Activated naive CD4-positive, alpha-beta T cell treated with anti-CD3 and anti-CD28 coated beads, Interleukin-2, amount 50 U/mL, for 24 hours (primary cell): ENCODE measurements around the gene CLDN7.

Source experiments
- H3K27ac Mint-ChIP-seq: one replicate; pipeline ENCODE4 v1.8.0; 2021; ENCODE audit warnings: mild to moderate bottlenecking, mixed read lengths
- H3K27me3 Mint-ChIP-seq: one replicate; pipeline ENCODE4 v1.8.0; 2021; ENCODE audit warnings: mixed read lengths
- H3K36me3 Mint-ChIP-seq: one replicate; pipeline ENCODE4 v1.8.0; 2021; ENCODE audit warnings: mixed read lengths
- H3K4me1 Mint-ChIP-seq: one replicate; pipeline ENCODE4 v1.8.0; 2021; ENCODE audit warnings: mixed read lengths
- H3K4me3 Mint-ChIP-seq: one replicate; pipeline ENCODE4 v1.8.0; 2021; ENCODE audit warnings: mild to moderate bottlenecking, mixed read lengths
- H3K9me3 Mint-ChIP-seq: one replicate; pipeline ENCODE4 v1.8.0; 2021; ENCODE audit warnings: mixed read lengths

Gene CLDN7

DNA sequence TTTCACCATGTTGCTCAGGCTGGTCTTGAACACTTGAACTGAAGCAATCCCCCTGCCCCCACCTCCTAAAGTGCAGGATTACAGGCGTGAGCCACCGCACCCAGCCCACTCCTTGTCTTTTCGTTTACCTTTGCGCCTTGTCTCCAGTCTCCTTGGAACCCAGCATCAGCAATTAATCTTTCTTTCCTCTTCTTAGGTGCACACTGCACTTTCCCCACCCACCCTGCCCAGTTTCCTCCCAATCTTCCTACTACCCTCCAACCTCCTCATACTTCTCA is 1.5 kb upstream of the CLDN7 start:
- H3K4me3 Mint-ChIP-seq = peak overlapping the region; percentile 82

DNA sequence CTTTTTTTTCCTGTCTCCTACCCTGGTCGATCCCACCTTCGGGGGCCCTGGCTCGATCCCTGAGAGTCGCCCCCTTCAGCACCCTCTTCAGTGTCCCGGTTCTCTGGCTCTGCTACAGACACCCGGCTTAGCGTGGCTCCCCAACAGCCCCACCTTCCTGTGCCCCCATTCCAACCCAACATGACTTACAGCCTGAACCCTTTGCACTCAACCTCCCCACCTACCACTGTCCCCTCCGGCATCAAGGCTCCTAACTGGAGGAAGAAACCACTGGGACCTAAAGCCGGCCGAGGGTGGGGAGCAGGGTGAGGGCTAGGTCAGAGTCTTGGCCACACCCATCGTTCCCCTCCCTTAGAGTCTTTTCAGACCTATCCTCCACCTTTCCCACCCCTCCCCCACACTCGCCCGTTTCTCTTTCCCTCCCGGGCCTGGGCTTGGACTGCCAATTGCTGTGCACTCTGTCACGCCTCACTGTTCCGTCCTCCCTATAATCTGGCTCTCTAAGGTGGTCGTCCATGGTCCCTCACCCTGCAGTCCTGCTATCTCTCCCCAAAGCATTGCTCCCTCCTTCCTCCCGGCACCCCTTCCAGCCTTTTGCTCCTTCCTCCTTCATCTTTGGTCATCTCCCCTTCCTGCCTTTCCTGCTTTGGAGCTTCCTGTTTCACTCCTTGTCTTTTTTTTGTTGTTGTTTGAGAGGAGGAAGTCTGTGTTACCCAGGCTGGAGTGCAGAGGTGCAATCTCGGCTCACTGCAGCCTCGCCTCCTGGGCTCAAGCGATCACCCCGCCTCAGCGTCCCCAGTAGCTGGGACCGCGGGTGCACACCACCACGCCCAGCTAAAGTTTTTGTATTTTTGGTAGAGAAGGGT is 890 bp upstream of the CLDN7 start:
- peak overlapping the region; percentile 82 for H3K4me3 Mint-ChIP-seq
- H3K36me3 Mint-ChIP-seq = peaks cover 4% of the 10 kb centered on the region
- H3K27ac Mint-ChIP-seq = peak overlapping the region; percentile 59
- H3K4me1 Mint-ChIP-seq = peaks cover 24% of the 10 kb centered on the region
- peaks cover 2% of the 10 kb centered on the region for H3K27me3 Mint-ChIP-seq
- no peaks in the 10 kb centered on the region for H3K9me3 Mint-ChIP-seq

More for the DNA sequence above, 1.5 kb upstream of the CLDN7 start:
- peaks cover 4% of the 10 kb centered on the region for H3K36me3 Mint-ChIP-seq
- H3K27ac Mint-ChIP-seq = peak overlapping the region; percentile 47
- H3K9me3 Mint-ChIP-seq = no peaks in the 10 kb centered on the region
- peaks cover 2% of the 10 kb centered on the region for H3K27me3 Mint-ChIP-seq
- H3K4me1 Mint-ChIP-seq = peaks cover 24% of the 10 kb centered on the region

- Mint-ChIP-seq H3K36me3 (peaks cover 4% of the 10 kb centered on the region), H3K9me3 (no peaks in the 10 kb centered on the region), H3K27ac (peak overlapping the region; percentile 30), H3K4me1 (peaks cover 24% of the 10 kb centered on the region), H3K27me3 (peaks cover 2% of the 10 kb centered on the region), H3K4me3 (peak overlapping the region; percentile 62)
These were observed 693 bp downstream of the CLDN7 start for GRCh38 chr17:7261379-7262191.

DNA sequence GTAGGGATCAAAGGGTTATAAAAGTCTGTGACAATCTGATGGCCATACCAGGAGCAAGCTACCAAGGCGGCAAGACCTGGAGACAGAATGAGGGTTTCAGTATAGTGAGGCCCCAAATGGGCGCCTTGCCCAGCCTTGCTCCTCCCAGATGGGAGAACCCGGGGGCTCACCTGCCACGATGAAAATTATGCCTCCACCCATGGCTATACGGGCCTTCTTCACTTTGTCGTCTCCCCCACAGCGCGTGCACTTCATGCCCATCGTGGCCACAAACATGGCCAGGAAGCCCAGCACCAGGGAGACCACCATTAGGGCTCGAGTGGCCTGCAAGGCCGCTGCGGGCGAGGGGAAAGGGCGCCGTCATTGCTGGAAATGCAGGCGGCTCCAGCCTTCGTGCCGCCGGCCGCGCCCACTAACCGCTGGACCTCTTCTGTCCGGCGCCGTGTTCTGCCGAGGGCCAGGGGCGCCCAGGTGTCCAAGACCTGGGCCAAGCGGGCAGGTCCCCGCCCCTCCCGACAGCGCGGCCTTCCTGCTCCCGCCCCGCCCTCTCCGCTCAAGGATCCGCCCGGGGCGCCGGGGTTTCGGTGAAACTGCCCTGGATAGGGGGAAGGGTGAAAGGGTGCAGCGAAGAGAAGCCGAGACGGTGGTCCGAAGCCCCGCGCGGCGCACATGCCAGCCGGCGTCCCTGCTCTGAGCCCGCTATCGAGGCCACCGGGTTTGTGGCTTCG is 1.5 kb downstream of the CLDN7 start:
- Mint-ChIP-seq H3K27me3 (peaks cover 2% of the 10 kb centered on the region), H3K9me3 (no peaks in the 10 kb centered on the region), H3K27ac (peak overlapping the region; percentile 17), H3K36me3 (peaks cover 4% of the 10 kb centered on the region), H3K4me1 (peaks cover 24% of the 10 kb centered on the region), H3K4me3 (peak overlapping the region; percentile 64)

- no peak overlapping the region for H3K27ac Mint-ChIP-seq
- H3K9me3 Mint-ChIP-seq = no peaks in the 10 kb centered on the region
- peaks cover 24% of the 10 kb centered on the region for H3K4me1 Mint-ChIP-seq
- peaks cover 2% of the 10 kb centered on the region for H3K27me3 Mint-ChIP-seq
- peaks cover 4% of the 10 kb centered on the region for H3K36me3 Mint-ChIP-seq
- H3K4me3 Mint-ChIP-seq = peak overlapping the region; percentile 64
These were observed 2.1 kb downstream of the CLDN7 start for GRCh38 chr17:7260151-7260550.

GRCh38 chr17:7259555-7259889 is 2.8 kb downstream of the CLDN7 start:
- H3K4me3 Mint-ChIP-seq = no peak overlapping the region
- H3K4me1 Mint-ChIP-seq = peaks cover 27% of the 10 kb centered on the region
- H3K36me3 Mint-ChIP-seq = peaks cover 7% of the 10 kb centered on the region
- H3K9me3 Mint-ChIP-seq = no peaks in the 10 kb centered on the region
- H3K27me3 Mint-ChIP-seq = peaks cover 2% of the 10 kb centered on the region
- H3K27ac Mint-ChIP-seq = peak overlapping the region; percentile 10

GRCh38 chr17:7258731-7259554 is 3.3 kb downstream of the CLDN7 start:
- Mint-ChIP-seq H3K36me3 (peaks cover 8% of the 10 kb centered on the region), H3K27me3 (peaks cover 2% of the 10 kb centered on the region), H3K9me3 (no peaks in the 10 kb centered on the region), H3K27ac (peak overlapping the region; percentile 10), H3K4me3 (no peak overlapping the region), H3K4me1 (peaks cover 28% of the 10 kb centered on the region)

GRCh38 chr17:7256766-7257456 is 5.4 kb downstream of the CLDN7 start:
- Mint-ChIP-seq H3K27me3 (no peaks in the 10 kb centered on the region), H3K9me3 (no peaks in the 10 kb centered on the region), H3K36me3 (peaks cover 11% of the 10 kb centered on the region), H3K4me3 (no peak overlapping the region), H3K4me1 (peaks cover 22% of the 10 kb centered on the region), H3K27ac (no peak overlapping the region)

DNA sequence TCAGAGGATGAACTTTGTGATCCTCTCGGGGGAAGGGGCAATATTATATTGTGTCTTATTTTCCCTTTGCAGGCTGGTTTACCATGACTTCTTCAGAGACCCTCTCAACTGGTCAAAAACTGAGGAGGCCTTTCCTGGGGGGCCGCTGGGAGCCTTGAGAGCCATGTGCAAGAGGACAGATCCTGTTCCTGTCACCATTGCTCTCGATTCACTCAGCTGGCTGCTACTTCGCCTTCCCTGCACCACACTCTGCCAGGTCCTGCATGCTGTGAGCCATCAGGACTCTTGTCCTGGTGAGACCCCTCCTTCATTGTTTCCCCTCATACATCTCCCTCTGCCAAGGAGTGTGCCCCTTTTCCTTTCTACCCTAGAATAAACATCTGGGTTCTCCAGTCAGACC is 7.8 kb downstream of the CLDN7 start:
- peaks cover 27% of the 10 kb centered on the region for H3K4me1 Mint-ChIP-seq
- no peaks in the 10 kb centered on the region for H3K9me3 Mint-ChIP-seq
- no peak overlapping the region for H3K27ac Mint-ChIP-seq
- no peaks in the 10 kb centered on the region for H3K27me3 Mint-ChIP-seq
- no peak overlapping the region for H3K4me3 Mint-ChIP-seq
- H3K36me3 Mint-ChIP-seq = peaks cover 11% of the 10 kb centered on the region

DNA sequence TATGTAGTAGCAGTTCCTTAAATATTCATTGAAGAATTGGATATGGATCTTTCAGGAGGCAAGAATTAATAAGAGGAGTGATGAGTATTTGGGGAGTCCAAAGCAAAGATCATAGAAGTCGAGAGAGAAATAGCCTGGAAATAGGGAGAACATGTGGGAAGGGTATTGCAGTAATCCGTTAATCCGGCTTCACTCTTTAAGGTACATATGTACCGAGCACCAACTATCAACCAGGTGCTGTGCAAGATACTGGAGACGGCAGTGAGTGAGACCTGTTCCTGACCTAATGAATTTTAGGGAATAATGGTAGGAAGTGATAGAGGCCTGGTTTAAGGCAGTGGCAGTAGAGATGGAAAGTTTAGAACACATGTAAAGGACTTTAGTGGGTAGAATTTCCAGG is 9.2 kb downstream of the CLDN7 start:
- H3K27me3 Mint-ChIP-seq = no peaks in the 10 kb centered on the region
- H3K36me3 Mint-ChIP-seq = peaks cover 7% of the 10 kb centered on the region
- H3K9me3 Mint-ChIP-seq = no peaks in the 10 kb centered on the region
- H3K27ac Mint-ChIP-seq = peak overlapping the region; percentile 99
- peaks cover 39% of the 10 kb centered on the region for H3K4me1 Mint-ChIP-seq
- peak overlapping the region; percentile 92 for H3K4me3 Mint-ChIP-seq

GRCh38 chr17:7252176-7253043 is 9.9 kb downstream of the CLDN7 start, which contains the start of gene ELP5:
Gene ELP5, plus strand, starts transcription at chr17:7252215. Its CDS starts 336 bp downstream, at chr17:7252551.
- Mint-ChIP-seq H3K4me3 (peak within 1 kb of the TSS; percentile 92), H3K4me1 (peaks cover 39% of the 10 kb centered on the region), H3K9me3 (no peaks in the 10 kb centered on the region), H3K27me3 (no peaks in the 10 kb centered on the region), H3K36me3 (peaks cover 7% of the 10 kb centered on the region), H3K27ac (peak within 1 kb of the TSS; percentile 99)

- Mint-ChIP-seq H3K27me3 (no peaks in the 10 kb centered on the region), H3K4me3 (peak within 1 kb of the TSS; percentile 92), H3K36me3 (peaks cover 7% of the 10 kb centered on the region), H3K27ac (peak within 1 kb of the TSS; percentile 99), H3K4me1 (peaks cover 39% of the 10 kb centered on the region), H3K9me3 (no peaks in the 10 kb centered on the region)
These were observed 10.6 kb downstream of the CLDN7 start, which contains the start of gene CTDNEP1 for GRCh38 chr17:7251661-7252175. Gene CTDNEP1, minus strand, starts transcription at chr17:7251734. Its CDS starts 438 bp downstream, at chr17:7251296.
